ENCODE data around the gene ELMO2.

ELMO2 gene

DNA sequence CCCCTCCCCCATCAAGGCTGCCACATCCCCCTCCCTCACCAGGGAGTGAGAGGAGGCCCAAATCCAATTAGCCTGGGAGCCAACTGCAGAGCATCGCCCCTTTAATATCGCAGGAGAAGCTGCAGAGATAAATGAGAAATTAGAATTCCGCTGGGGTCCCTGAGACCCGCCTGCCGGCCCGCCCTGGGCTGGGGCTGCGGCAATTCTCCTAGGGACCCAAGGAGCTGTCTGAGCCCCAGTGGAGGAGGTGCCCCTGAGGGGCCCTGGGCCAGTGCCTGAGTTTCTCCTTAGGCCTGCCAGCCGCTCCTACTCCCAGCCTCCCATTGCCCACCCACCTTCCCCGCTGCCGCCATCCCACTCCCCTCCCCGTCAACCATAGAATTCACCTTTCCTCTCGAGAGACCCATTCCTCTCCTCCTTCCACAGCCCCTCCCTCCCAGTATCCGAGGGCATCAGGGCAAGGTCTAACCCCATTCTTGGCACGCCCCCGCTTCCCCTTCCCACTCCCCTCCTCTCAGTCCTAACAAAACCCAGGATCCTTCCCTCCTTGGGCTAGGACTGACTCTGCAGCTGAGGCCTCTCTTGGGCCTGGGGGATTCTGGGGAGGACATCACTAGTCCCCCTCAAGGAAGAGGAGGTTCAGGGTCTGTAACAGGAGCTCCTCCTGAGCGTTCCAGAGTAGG lies 78.1 kb downstream of the ELMO2 start:
- Mint-ChIP-seq H3K36me3 (ENCODE audit: low read depth) (no peaks in the 10 kb centered on the region), H3K4me3 (no peak overlapping the region), H3K27ac (no peak overlapping the region), H3K4me1 (peaks cover 27% of the 10 kb centered on the region), H3K9me3 (no peaks in the 10 kb centered on the region), H3K27me3 (ENCODE audit: low read depth) (peaks cover 41% of the 10 kb centered on the region)
- no peak for TF ChIP-seq CTCF (IDR thresholded peaks at IDR 0.05; ENCODE audit: unreplicated experiment in 3 of 3)

DNA sequence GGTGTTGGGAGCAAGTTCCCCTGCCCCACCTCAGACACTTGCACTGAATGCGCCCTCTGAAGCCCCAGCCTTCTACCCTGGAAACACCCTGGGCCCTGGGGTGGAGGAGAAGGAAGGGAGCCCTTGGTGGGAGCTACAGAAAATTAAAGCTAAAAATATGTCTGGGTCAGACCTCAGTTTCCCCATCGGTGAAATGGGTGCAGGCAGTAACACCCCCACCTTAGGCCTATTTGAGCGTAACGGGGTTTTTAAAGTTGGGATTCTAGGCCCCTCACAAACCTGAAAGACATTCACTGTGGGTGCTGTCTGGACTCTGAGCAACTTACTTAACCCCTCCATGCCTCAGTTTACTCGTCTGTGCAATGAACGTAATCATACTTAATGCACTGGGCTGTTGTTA lies 78.9 kb downstream of the ELMO2 start:
- TF ChIP-seq CTCF (IDR thresholded peaks at IDR 0.05; ENCODE audit: unreplicated experiment in 3 of 3): no peak

GRCh38 chr20:46325789-46326188 lies 80.6 kb downstream of the ELMO2 start:
- no peaks in the 10 kb centered on the region for H3K9me3 Mint-ChIP-seq
- H3K27ac Mint-ChIP-seq: no peak overlapping the region
- peaks cover 50% of the 10 kb centered on the region for H3K27me3 Mint-ChIP-seq (ENCODE audit: low read depth)
- no peak for TF ChIP-seq CTCF (IDR thresholded peaks at IDR 0.05; ENCODE audit: unreplicated experiment in 3 of 3)
- H3K4me1 Mint-ChIP-seq: peaks cover 13% of the 10 kb centered on the region
- H3K36me3 Mint-ChIP-seq (ENCODE audit: low read depth): no peaks in the 10 kb centered on the region
- no peak overlapping the region for H3K4me3 Mint-ChIP-seq

More for the DNA sequence above, 78.9 kb downstream of the ELMO2 start:
- Mint-ChIP-seq H3K4me3 (no peak overlapping the region), H3K36me3 (ENCODE audit: low read depth) (no peaks in the 10 kb centered on the region), H3K4me1 (peaks cover 26% of the 10 kb centered on the region), H3K9me3 (no peaks in the 10 kb centered on the region), H3K27me3 (ENCODE audit: low read depth) (peaks cover 49% of the 10 kb centered on the region), H3K27ac (no peak overlapping the region)

DNA sequence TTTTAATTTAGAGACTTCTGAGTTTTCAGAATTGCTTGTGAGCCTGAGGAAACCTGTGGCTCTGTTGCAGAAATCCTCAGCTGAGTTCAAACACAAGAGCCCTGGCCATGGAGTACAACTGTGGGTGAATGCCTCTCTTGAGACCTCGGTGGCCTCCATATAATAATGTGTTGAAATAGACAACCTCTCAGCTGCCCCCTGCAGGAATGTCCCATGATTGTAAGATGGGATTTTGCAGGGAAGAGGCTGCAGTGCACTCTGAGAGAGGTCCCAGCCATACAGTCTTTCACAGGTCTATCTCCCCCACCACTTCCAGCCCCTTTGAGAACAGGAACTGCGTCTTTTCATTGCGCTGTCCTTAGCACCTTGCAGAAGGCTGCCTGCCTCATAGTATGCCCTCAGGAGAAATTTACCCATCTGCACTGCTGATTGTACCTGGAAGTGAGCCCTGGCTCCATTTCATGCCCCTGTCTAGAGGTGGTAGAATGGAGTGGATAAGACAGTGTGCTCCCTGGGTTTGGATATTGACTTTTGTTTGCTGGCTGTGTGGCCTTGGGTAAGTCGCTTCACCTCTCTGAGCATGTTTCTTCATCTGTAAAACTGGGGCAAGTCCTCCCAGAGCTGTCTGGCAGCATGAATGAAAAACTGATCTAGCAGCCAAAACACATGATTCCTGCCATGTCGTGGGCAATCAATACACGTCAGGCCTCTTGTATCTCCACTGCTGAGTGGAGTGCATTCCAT lies 81.3 kb downstream of the ELMO2 start:
- H3K4me3 Mint-ChIP-seq: no peak overlapping the region
- no peaks in the 10 kb centered on the region for H3K36me3 Mint-ChIP-seq (ENCODE audit: low read depth)
- peak in 1 of 3 experiments; percentile 22 for TF ChIP-seq CTCF (IDR thresholded peaks at IDR 0.05; ENCODE audit: unreplicated experiment in 3 of 3)
- H3K27me3 Mint-ChIP-seq (ENCODE audit: low read depth): peaks cover 48% of the 10 kb centered on the region
- H3K9me3 Mint-ChIP-seq: no peaks in the 10 kb centered on the region
- no peak overlapping the region for H3K27ac Mint-ChIP-seq
- peaks cover 10% of the 10 kb centered on the region for H3K4me1 Mint-ChIP-seq

DNA sequence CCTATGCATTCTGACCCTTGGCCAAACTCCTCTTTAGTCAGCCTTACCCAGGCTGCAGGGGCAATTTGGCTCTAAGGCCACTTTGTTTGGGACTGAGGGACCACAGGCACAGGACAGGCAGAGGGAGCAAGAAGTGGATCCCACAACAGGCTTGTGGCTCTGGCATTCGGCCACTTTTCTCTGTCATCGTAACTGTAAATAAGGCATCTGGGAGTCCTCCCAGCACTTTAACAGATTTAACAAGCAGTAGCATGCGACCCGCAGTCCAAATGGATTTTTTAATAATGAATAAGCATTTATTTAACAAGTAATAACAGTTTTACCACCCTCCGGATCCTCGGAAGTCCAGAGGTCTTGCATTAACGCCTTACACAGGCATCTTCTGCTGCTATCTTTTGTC lies 82.0 kb downstream of the ELMO2 start:
- H3K4me3 Mint-ChIP-seq: no peak overlapping the region
- H3K36me3 Mint-ChIP-seq (ENCODE audit: low read depth): no peaks in the 10 kb centered on the region
- peaks cover 6% of the 10 kb centered on the region for H3K4me1 Mint-ChIP-seq

More for the DNA sequence above, 82.0 kb downstream of the ELMO2 start:
- no peak for TF ChIP-seq CTCF (IDR thresholded peaks at IDR 0.05; ENCODE audit: unreplicated experiment in 3 of 3)
- no peak overlapping the region for H3K27ac Mint-ChIP-seq
- peaks cover 53% of the 10 kb centered on the region for H3K27me3 Mint-ChIP-seq (ENCODE audit: low read depth)
- H3K9me3 Mint-ChIP-seq: no peaks in the 10 kb centered on the region

Data from nephron (organoid).